Urinary bladder (tissue), 4 donors: ENCODE measurements around the gene MSX1. TPM values are rescaled to one million over a fixed set of nuclear protein-coding genes. Genes with fewer than 3 reads are reported as not detected.

ENCODE experiments used
- DNase-seq: peaks from one replicate; pipeline ENCODE4 v3.0.0-alpha.2; 2015; ENCODE audit errors: extremely low spot score
- H3K27ac ChIP-seq: one replicate; pipeline ENCODE4 v1.5.1; 2013; ENCODE audit warnings: low read depth, mild to moderate bottlenecking, moderate library complexity
- H3K36me3 ChIP-seq: one replicate; pipeline ENCODE4 v1.6.1; 2013; ENCODE audit warnings: mild to moderate bottlenecking, moderate library complexity; ENCODE audit not compliant: insufficient read depth
- H3K4me1 ChIP-seq: one replicate; pipeline ENCODE4 v1.6.1; 2013; ENCODE audit warnings: mild to moderate bottlenecking, moderate library complexity; ENCODE audit not compliant: insufficient read depth
- H3K4me3 ChIP-seq: one replicate; pipeline ENCODE4 v1.5.1; 2013; ENCODE audit warnings: low read depth, low read length
- WGBS: extraction: QIAGEN DNeasy Blood & Tissue Kit; methylation state at CpG from one replicate; pipeline ENCODE4 v1.1.7; 2013; 5-methylcytosine and 5-hydroxymethylcytosine counted together
- polyA plus RNA-seq: library from polyadenylated mRNA; stranded (reverse); fragments of 200-250 nt; gene quantifications from one replicate; pipeline ENCODE4 v1.2.3, GENCODE V29; 2013
- total RNA-seq: library from RNA; depleted of rRNA; stranded (reverse); fragments of >200 nt; gene quantifications from one replicate; pipeline ENCODE4 v1.2.3, GENCODE V29; 2014
- donor health status: healthy with polysubstance abuse.
- donor health status: healthy.

MSX1 gene
- total and polyA plus RNA-seq, 2 donors: 4.7 to 15.2 TPM

DNA sequence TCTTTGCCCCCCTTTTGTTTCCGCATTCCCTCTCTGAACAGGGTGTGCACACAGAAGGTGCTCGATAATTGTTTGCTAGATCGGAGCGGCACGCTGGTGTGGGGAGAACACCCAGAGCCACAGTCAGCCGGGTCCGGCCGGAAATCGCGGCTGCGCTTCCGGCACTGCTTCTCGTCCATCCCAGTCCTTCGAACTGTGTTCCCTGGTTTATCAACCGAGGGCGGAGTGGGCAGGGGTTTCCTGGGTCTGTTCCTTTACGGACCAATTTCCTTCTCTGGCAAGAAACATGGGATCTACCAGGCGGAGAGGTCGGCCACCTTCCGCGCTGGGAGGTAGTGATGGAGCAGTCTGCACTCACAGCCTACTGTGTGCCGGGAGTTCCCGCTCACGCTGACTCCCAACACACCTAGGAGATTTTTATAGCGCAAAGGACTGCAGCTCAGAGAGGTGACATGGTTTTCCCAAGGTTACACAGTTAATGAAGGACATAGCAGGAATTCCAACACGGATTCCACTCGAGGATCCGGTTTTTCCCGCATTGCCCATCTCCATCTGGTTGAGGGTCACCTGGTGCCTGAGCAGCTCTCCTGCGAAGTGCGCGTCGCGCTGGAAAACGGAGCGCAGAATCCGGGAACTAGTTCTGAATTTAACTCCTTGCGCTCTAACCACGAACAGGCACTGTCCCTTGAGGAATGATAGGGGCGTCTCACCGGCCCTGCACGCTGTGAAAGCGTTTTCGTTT is 6.8 kb downstream of the MSX1 start:
- 12% methylated on average over 44 of the region's 44 CpGs for WGBS
- no peak for DNase-seq
- H3K36me3 ChIP-seq: no peaks in the 10 kb centered on the region
- no peak overlapping the region for H3K27ac ChIP-seq
- no peak overlapping the region for H3K4me3 ChIP-seq
- no peaks in the 10 kb centered on the region for H3K4me1 ChIP-seq

DNA sequence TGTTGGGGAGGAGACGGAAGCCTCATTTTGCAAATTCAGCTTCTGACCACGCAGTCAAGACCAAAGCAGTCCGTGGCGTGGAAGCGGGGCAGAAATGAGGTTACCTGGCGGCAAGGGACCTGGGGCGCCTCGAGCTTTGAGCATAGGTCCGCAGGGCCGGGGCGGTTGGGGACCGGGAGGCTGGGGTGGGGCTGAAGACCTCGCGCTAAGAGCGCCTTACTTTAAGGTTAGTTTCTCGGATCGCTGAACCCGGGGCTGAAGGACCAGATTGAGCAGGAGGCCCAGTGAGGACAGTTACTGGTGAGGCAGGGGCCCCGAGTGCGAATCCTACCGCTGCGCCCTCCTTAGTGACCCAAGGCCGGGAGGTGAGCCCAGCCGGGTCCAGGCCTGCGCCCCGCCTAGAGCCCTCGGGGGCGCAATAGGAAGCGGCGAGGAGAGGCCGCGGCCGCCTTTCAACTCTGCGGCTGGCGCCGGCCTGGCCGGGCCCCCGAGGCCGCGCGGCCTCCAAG is 7.5 kb downstream of the MSX1 start:
- no peak for DNase-seq
- WGBS: 16% methylated on average over 41 of the region's 41 CpGs
- H3K36me3 ChIP-seq: no peaks in the 10 kb centered on the region
- H3K4me1 ChIP-seq: no peaks in the 10 kb centered on the region
- no peak overlapping the region for H3K4me3 ChIP-seq
- H3K27ac ChIP-seq: no peak overlapping the region

DNA sequence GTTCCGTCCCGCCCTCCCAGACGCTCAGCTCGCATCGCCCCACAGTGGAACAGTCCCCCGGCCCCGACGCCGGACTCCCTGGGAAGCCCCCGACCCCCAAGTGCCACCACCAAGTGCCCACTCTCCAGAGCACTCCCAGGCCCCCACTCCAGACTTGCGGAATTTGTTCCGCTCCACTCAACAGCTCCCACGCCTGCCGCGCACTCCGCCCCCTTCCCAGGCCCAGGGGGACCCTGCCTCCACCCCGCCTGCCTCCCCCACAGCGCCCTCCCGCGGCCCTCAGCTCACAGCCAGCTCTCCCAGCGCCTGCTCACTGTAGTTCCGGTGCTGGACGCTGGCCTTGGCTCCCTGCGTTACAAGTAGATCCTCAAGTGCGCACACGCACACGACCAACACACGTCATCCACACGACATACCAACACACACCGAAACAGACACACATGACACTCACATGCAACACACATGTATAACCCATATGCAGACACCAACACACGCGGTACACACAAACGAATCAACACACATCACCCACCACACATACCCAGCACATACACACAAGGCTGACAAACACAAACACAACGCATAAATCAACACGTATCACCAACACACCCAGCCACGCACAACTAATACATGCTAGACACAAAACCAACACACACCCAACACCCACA is 8.0 kb downstream of the MSX1 start:
- 24% methylated on average over 36 of the region's 36 CpGs for WGBS
- Histone ChIP-seq H3K4me3 (no peak overlapping the region), H3K36me3 (no peaks in the 10 kb centered on the region), H3K27ac (no peak overlapping the region), H3K4me1 (no peaks in the 10 kb centered on the region)
- DNase-seq: no peak

DNA sequence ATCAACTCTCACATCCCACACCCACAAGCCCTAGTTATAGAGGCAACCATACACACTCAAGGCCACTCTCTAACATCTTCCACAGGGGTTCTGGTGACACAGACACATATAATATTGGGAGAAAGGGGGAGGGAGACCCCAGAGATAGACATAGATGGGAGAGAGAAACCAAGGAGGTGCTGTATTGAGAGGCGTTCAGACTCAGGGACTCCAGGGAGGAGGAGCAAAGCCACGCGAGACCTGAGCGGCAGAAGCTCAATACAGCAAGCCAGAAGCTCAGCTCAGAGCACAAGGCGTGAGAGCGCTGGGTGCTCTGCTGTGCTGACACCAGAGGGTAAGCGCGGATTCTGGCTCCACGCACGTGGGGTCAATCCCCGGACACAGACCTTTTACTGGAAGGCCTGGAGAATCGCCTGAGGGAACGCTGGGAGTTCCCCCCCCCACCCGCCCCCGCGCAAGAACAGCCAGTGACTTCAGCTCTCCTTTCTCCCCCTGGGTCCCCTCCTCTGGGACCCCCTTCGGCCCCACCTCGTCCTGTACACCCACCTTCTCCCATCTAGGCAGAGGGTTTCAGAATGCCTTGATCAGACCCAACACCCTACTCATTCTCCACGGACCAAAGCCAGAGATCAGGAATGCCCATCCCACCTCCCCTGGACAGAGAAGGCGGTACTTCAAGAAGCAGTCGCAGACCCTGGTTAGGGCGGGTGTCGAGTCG is 8.7 kb downstream of the MSX1 start:
- no peak overlapping the region for H3K27ac ChIP-seq
- DNase-seq: no peak
- H3K4me3 ChIP-seq: no peak overlapping the region
- no peaks in the 10 kb centered on the region for H3K4me1 ChIP-seq
- 25% methylated on average over 24 of the region's 24 CpGs for WGBS
- H3K36me3 ChIP-seq: no peaks in the 10 kb centered on the region

DNA sequence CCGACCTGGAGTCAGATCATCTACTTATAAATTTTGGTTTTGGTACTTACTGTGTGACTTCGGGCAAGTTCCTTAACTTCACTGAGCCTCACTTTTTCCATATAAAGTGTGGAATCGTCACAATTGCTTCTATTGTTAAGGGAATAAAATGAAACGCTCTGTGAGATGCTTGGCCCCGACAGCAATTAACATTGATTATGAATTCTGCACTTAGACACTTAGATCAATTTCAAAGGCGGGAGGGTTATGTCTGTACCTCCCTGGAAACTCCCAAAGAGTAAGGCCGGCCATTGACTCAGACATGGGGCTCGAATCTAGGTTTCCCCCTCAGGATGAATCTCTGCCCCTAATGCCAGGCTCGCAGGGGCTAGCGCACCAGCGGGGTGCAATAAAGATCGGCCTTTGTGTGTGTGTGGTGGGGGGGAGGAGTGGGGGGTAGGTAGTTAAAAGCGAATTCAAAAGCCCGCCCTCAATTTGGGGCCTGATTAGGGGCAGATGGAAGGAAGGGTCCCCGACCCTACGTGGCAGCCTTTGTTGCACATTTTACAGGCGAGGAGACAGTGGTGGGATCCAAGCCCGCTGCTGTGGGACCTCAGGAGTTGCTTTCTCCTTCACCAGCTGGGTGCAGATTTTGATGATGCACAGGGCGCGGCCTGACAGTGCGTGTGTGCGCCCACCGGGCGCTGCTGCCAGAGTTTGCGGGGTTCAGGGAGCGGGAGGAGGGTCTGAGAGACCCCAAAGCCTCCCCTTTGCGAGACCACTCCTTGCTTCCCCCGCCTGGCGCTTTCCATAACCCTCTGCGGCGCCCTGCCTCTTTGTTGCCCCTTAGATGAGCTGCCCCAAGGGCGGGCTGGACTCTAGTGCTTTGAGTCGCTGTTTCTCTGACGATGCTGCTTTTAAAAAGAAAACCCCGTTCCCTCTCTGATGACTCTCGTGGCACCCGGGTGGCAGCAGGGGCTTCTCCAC is 9.6 kb downstream of the MSX1 start:
- DNase-seq: no peak
- no peaks in the 10 kb centered on the region for H3K36me3 ChIP-seq
- WGBS: 25% methylated on average over 37 of the region's 37 CpGs

DNA sequence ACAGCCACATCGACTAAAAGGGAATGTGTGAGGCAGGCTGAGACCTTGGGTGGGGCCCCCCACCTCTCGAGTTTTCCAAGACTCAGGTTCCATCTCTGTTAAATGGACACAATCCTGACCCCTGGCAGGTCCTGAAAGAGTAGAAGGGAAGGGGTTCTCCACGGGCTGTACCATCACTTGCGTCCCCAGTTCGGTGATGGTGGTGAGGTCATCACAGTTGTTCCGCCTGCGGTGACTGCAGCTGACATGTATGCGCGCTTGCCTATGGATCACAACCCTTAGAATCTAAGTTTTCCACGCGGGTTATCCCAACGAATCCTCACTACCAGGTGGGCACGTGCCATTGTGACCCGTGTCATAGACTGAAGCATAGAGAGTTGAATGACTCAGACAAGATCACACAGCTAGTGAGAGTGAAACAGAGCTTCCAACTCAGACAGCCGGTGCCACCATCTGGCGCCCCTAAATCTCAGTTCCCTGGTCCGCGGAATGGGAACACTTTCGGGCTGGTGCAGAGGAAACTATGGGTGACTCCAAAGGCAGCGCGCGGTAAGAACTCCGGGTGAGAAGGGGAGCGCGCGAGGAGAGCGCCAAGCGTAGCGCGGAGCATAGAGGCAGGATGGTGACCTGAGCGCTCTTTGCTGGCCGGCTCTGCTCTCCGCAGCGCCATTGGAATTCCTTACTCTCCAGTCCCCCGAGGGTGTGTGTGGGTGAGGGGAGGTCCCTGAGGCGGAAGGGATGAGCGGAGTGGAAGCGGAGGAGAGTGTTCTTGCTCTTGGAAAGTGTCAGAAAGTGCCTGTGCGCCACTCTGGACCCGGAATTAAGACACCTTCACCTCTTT is 10.5 kb downstream of the MSX1 start:
- no peaks in the 10 kb centered on the region for H3K4me1 ChIP-seq

More for the DNA sequence above, 9.6 kb downstream of the MSX1 start:
- H3K4me1 ChIP-seq: no peaks in the 10 kb centered on the region
- H3K4me3 ChIP-seq: no peak overlapping the region
- no peak overlapping the region for H3K27ac ChIP-seq

DNA sequence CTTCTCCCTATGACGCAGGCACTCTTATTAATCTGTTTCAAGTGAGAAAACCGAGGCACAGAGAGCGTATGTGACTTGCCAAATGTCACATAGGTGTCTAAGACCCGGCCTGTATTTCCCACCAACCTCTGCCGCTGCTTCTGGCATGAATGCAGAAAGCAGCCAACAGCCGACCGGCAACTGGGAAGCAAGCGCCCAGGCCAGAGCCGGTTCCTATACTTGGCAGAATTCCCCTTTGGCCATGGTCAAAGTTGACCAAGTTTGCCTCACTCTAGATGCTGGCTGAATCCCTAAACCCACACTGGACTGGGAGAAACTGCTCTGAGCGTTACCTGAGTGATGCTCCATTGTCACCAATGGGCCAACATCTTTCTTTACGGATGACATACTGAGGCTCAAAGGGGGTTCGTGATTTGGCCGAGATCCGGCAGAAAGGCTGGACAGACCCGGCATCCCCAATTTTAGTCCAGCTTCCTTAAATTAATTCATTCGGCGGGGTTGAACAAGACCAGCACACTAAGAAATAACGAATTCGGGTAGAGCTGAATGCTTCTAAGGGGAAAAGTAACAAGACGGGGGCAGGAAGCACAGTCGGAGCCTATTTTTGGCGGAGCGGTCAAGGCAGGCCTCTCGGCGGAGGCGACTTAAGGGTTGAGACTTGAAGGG is 11.2 kb downstream of the MSX1 start:
- Histone ChIP-seq H3K27ac (no peak overlapping the region), H3K4me3 (no peak overlapping the region), H3K4me1 (no peaks in the 10 kb centered on the region), H3K36me3 (no peaks in the 10 kb centered on the region)
- WGBS: 23% methylated on average over 26 of the region's 26 CpGs
- DNase-seq: no peak

More for the DNA sequence above, 10.5 kb downstream of the MSX1 start:
- Histone ChIP-seq H3K27ac (no peak overlapping the region), H3K4me3 (no peak overlapping the region), H3K36me3 (no peaks in the 10 kb centered on the region)
- DNase-seq: no peak
- WGBS: 8% methylated on average over 40 of the region's 40 CpGs

DNA sequence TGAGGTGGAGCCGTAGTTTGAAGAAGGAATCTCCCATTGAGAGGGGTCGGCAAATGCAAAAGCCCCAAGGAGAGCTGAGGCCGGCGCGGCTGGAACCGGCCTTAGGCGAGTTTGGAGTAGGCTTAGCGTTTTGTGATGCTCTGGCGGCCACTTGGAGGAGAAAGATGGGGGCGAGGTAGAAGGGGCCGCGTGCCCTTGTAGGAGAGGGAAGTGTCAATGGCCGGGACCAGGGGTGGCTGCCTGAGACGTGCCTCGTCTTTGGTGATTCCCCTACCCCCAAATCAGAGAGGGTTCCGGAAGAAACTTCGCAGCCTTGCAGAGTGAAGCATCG is 11.7 kb downstream of the MSX1 start:
- WGBS: 10% methylated on average over 18 of the region's 18 CpGs

DNA sequence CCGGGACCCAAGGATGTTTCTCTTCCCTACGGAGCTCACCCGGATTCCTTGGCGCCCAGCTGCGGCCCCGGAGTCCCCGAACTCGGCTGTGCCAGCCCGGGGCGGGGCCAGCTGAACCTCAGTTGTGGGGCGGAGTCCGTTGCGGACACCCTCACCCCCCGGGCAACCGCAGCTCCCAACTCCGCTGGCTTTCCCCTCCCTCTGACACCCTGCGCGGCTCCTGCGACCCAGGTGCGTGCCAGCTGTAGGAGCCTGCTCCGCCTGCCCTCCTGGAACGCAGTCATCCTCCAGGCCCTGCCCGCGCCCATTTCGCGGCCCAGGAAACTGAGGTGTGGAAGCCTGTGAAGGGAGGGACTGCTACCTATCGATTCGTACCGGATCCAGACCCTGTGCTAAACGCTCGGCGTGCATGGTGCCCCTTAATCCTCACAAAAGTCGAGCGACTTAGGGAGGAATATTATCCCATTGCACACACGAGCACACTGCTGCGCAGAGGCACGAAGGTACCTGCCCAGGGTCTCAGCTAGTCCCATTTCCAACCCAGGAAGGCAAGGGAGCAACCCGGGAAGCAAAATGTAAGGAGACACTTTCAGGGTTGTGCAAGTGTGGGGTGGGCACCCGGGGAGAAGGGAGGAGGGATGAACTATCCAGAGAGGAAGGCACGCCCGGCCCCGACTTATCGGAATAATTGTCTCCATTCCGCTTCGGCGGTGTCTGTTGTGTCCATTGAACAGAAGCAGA is 12.3 kb downstream of the MSX1 start:
- Histone ChIP-seq H3K4me3 (no peak overlapping the region), H3K36me3 (no peaks in the 10 kb centered on the region), H3K4me1 (no peaks in the 10 kb centered on the region), H3K27ac (no peak overlapping the region)
- DNase-seq: no peak
- 5% methylated on average over 46 of the region's 46 CpGs for WGBS

More for the DNA sequence above, 11.7 kb downstream of the MSX1 start:
- no peak overlapping the region for H3K27ac ChIP-seq
- H3K36me3 ChIP-seq: no peaks in the 10 kb centered on the region
- no peak overlapping the region for H3K4me3 ChIP-seq
- DNase-seq: no peak
- H3K4me1 ChIP-seq: no peaks in the 10 kb centered on the region

DNA sequence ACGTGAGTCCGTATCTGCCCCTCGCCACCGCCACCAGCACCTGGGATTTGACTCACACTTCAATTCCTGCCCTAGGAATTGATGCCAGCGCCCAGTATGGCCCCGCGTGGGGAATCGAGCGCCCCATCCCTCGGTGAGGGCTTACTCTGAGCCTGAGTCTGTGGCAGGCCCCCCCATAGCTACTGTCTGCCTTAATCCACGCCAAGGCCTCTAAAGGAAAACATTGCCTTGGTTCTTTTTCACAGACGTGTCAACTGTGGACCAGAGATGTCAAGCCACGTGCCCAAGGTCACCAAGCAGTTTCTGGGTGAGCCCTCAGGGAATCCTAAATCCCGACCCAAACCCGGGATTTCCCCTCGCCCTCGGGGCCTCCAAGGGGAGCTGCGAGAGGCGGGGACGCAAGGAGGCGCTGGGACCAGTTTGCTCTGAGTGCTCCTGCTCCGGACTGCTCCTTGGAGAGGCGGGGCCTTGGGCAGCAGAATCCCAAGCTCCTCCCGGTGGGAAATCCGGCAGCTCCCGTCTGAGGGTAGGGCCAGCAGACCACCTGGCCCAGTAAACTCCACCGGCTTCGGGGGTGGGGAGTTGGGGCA is 12.9 kb downstream of the MSX1 start:
- Histone ChIP-seq H3K4me1 (no peaks in the 10 kb centered on the region), H3K36me3 (no peaks in the 10 kb centered on the region), H3K4me3 (no peak overlapping the region), H3K27ac (no peak overlapping the region)
- 9% methylated on average over 28 of the region's 28 CpGs for WGBS
- no peak for DNase-seq

DNA sequence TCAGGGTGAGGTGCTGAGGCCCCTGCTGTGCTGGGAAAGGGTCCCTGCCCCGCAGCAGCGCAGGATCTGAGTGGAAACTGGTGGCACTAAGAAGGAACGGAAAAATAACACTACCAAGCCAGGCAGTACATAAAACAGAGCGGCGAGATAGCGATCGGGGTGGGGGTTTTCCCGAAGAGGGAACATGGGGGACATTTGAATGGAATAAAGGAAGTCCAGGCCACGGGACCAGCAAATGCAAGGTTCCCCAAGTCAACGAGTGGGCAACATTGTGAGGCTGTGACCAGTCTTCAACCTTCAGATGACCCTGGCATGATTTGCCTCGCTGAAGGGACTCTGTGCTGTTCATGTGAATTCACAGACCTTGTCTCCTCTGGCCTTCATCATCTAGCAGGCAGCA is 13.7 kb downstream of the MSX1 start:
- H3K4me3 ChIP-seq: no peak overlapping the region
- no peaks in the 10 kb centered on the region for H3K4me1 ChIP-seq
- DNase-seq: no peak
- WGBS: 43% methylated on average over 11 of the region's 11 CpGs
- no peaks in the 10 kb centered on the region for H3K36me3 ChIP-seq
- no peak overlapping the region for H3K27ac ChIP-seq
